Astrocyte of the spinal cord (primary cell): ENCODE data around the gene CATSPER2.
"Not testable (repeated sequence)": the region's sequence is repeated elsewhere in the genome, so short reads cannot be mapped to it uniquely, and the experiment has no call there.

Source experiments
- DNase-seq: peaks from one replicate; pipeline ENCODE4 v3.0.0; 2011; ENCODE audit warnings: low read depth, low spot score
- H3K4me3 ChIP-seq: 2 replicates; pipeline ENCODE4 v1.5.1; 2011; ENCODE audit warnings: low read depth, mild to moderate bottlenecking, low read length, moderate library complexity
- in situ Hi-C: cut with HindIII; loops from 2 replicates; pipeline ENCODE4 v1.10.0; 2017; ENCODE audit warnings: low sequenced_read_pairs
- TF ChIP-seq, protein P1 (sequence below): IDR thresholded peaks from 2 replicates; pipeline ENCODE4 v1.5.1; 2012; ENCODE audit warnings: low read depth, mild to moderate bottlenecking, low read length, inconsistent platforms

Gene CATSPER2

DNA sequence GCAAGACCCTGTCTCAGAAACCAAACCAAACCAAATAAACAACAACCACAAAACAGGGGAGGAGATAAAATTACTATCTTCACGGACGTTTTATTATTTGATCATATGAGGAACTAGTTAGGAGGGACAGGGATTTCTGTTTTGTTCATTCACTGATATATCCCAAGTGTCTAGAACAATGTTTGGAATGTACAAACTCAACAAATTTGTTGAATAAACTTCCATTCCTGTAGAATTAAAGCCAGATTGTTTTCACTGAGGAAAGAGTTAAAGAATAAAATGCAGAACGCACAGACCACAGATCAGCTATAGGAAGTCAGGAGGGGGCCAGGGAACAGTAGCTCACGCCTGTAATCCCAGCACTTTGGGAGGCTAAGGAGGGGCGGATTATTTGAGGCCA lies 23.5 kb downstream of the CATSPER2 start:
- in situ Hi-C loops: no loop called here
- H3K4me3 ChIP-seq: no peak overlapping the region
- TF ChIP-seq, protein P1, sequence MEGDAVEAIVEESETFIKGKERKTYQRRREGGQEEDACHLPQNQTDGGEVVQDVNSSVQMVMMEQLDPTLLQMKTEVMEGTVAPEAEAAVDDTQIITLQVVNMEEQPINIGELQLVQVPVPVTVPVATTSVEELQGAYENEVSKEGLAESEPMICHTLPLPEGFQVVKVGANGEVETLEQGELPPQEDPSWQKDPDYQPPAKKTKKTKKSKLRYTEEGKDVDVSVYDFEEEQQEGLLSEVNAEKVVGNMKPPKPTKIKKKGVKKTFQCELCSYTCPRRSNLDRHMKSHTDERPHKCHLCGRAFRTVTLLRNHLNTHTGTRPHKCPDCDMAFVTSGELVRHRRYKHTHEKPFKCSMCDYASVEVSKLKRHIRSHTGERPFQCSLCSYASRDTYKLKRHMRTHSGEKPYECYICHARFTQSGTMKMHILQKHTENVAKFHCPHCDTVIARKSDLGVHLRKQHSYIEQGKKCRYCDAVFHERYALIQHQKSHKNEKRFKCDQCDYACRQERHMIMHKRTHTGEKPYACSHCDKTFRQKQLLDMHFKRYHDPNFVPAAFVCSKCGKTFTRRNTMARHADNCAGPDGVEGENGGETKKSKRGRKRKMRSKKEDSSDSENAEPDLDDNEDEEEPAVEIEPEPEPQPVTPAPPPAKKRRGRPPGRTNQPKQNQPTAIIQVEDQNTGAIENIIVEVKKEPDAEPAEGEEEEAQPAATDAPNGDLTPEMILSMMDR: no peak
- no peak for DNase-seq

DNA sequence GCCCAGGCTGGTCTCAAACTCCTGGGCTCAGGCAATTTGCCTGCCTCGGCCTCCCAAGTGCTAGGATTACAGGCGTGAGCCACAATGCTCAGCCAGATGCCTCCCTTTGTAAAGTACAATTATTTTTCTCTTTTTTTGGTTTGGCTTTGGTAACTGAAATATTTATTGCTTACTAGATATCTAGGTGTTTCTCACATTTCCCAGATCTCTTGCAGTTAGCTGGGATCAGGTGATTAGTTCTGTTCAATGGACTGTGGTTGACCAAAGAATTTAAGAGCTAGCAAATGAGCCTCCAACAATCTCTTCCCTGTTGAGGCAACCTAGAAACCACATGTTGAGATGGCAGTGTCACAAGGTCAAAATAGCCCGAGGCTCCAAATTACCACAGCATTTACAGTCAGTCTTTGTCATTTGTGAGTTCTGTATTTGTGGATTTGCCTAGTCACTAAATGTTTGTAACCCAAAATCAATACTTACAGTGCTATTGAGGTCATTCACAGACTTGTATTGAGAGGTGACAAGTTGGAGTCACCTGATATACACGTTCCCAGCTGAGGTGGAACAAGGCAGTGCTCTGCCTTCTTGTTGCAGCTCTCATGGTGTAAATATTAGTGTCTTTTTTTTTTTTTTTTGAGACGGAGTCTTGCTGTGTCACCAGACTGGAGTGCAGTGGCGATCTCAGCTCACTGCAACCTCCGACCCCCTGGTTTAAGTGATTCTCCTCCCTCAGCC lies 26.4 kb downstream of the CATSPER2 start:
- in situ Hi-C loops: not testable (repeated sequence)

DNA sequence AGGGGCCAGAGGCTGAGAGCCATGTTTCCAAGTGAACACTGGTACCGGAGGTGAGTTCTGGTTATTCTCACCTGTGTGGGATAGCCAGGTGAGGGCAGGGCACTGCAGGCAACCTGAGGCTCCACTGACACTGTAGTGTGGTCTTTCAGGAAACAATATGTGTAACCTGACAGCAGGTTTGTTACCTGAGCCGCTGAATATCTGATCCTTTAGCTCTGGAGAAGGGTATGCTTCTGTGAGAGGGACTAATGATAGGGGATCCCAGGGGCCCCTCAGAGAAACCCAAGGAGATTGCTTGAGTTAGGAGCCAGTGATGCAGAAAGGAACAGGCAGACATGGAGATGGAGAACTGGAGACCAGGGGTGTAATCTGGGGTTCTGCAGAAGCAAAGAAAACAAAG lies 29.9 kb downstream of the CATSPER2 start, which contains the start of gene STRC:
Gene STRC, minus strand, starts transcription at position 101 of the 400 bp plus-strand sequence. Its CDS starts 78 bp downstream, at position 23.
- H3K4me3 ChIP-seq, DNase-seq, in situ Hi-C loops: not testable (repeated sequence)

More for the DNA sequence above, 26.4 kb downstream of the CATSPER2 start:
- H3K4me3 ChIP-seq, DNase-seq: not testable (repeated sequence)

DNA sequence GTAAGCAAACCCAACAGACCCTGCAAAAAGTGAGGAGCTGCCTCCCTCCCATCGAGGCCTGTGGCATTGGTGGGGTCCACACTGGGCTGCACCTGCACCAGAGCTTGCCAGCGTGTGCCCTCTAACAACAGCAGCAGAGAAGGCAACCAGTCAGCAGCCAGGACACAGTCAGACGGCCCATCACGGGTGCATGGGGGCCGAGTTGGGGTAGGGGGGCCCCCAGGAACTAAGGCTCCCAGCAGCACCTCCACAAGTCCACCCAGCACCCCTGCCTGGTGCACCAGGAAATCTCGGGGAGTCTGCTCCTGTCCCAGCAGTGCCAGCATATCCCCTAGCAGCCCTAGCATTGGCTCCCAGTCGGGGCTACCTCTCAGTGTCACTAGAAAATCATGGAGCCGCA lies 30.9 kb downstream of the CATSPER2 start:
- DNase-seq, H3K4me3 ChIP-seq, in situ Hi-C loops: not testable (repeated sequence)

DNA sequence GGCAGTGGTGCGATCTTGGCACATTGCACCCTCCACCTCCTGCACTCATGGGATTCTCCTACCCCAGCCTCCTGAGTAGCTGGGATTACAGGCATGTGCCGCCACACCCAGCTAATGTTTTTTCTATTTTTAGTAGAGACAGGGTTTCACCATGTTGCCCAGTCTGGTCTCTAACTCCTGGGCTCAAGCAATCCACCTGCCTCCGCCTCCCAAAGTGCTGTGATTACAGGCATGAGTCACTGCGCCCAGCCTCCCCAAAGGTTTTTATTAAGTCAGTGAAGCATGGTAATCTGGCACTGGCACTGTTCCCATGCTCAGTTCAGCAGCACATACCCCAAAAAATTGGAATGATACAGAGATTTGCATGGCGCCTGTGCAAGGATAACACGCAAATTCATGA lies 46.4 kb downstream of the CATSPER2 start:
- DNase-seq, in situ Hi-C loops, H3K4me3 ChIP-seq: not testable (repeated sequence)

DNA sequence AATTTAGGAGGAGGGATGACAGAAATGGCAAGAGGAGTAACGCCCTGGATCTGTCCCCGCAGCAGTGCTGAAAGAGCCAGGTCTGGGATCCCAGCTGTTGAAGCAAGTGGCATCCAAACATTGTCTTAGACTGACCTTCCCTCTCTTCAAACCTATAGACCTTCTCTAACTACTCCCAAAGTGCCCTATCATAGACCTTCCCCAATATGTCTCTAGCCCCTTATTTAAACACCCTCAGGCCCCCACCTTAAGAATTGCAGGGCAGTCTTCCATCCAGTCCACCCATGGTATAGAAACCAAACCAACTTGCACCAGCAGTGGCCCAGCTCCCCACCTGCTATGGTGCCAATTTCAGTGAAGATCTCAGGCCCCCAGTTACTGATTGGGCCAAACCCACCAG lies 48.4 kb downstream of the CATSPER2 start:
- DNase-seq, H3K4me3 ChIP-seq, in situ Hi-C loops: not testable (repeated sequence)

DNA sequence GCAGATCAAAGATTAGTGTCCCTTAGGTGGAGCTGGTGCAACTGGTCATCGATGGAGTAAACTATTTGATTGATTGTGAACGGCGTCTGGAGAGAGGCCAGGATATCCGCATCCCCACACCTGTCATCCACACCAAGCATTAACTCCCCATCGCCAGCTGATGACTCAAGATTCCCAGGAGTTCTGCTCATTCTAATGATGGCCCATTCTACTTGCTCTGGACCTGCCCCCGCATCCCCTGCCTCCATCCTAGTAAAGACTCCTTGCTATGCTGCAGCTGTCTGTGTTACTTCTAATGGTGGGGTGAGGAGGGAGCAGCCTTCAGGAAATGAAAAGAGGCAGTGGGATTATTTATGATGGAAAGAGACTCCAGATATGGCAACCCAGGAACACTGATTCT lies 49.5 kb downstream of the CATSPER2 start:
- DNase-seq, H3K4me3 ChIP-seq, in situ Hi-C loops: not testable (repeated sequence)

DNA sequence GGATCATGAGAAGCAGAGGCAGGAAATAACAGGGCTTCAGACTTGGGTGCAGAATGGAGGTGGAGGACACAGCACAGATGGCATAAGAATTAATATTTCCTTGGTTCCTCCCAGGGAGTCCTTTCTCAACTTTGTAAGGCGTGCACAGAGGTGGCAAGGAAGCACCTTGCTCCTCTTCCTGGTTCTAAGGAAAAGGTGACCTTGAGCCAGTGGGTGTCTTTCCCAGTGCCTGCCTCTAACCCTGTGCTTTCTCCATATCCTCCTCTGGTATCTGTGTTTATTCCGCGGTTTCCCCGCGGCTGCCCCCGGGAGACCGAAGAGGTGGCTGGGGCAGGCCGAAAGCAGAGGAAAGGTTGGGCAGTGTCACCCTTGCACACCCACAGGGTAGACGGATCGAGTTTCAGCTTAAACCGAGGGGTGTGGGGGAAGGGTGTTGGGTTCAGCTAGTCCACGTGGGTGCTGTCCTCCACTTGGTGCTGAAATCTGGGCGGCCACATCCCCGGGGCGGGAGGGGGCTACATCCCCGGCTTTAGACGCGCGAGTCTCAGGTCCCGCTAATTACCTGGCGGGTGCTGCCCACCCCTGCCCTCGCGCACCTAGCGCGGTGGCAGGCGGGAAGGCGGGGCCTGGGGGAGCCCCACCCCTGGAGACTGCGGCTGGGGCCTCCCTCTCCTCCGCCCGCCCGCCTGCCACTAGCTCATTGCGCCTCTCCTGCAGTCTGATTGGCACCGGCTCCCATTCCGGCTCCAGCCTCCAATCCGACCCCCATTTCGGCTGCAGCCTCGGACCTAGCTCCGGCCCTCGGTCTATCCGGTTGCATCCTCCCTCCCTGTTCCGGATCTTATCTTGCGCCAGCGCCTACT lies 55.1 kb downstream of the CATSPER2 start, which contains the start of gene CKMT1B:
Gene CKMT1B, plus strand, starts transcription at position 700 of the 863 bp plus-strand sequence. CDS start 192 bp downstream, outside the sequence.
- H3K4me3 ChIP-seq, in situ Hi-C loops, DNase-seq: not testable (repeated sequence)

DNA sequence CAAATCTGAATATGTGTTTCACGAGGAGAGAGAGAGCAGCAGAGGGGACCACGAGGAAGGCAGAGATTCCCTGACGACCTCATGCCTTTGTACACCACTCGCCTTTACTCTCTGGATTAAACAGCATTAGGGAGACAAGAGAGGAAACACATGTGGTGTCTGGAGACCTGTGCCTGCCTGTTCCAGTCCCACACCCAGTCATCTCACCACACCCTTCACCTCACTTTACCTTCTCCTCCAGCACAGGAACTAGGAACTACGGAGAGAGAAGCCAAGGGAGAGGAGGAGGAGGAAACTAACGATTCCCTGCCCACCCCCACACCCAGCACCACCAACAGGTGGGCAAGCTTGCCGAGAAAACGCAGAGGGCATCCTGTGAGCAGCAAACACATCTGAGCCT lies 55.8 kb downstream of the CATSPER2 start:
- in situ Hi-C loops, DNase-seq, H3K4me3 ChIP-seq: not testable (repeated sequence)

DNA sequence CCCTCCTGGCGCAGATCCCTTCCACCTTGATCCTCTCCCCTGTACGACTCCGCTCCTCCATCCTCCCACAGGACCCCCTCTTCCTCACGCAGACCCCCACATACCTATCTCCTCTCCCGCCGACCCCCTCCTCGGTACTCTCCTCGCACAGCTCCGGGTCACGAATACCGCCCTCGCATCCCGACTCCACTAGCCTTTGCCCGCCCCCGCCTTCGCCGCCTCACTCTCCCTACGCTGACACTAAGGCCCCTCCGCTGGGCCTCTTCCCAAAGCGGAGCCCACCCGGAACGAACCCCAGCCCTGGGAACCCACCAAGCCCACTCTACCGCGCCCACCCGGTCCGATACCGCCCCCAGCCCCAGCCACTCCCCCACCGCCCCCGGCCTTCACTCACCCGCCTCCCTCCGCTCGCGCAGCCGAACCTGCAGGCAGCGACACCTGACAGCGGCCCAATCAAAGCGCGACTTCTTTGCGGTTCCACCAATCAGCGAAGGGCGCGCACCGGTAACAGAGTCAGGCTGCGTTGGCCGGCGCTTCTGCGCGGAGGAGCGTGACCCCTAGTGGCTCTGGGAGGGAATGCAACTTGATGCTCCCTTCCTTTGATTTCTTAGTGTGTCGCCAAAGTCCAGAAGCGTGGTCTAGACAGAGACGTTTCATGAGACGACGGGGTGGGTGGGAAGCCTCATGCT lies 58.7 kb downstream of the CATSPER2 start, which contains the start of gene PPIP5K1:
Gene PPIP5K1, minus strand, starts transcription at position 431 of the 689 bp plus-strand sequence. CDS start 5,704 bp downstream, outside the sequence.
- in situ Hi-C loops: not testable (repeated sequence)

More for the DNA sequence above, 58.7 kb downstream of the CATSPER2 start, which contains the start of gene PPIP5K1:
- DNase-seq, H3K4me3 ChIP-seq: not testable (repeated sequence)
